Bronchial epithelial cell (primary cell): ENCODE data around the gene IQCN. TPM values are rescaled to one million over a fixed set of nuclear protein-coding genes. Genes with fewer than 3 reads are reported as not detected.

ENCODE experiments used
- DNase-seq: peaks from one replicate; pipeline ENCODE4 v3.0.0-alpha.2; 2010; ENCODE audit warnings: low read depth
- FAIRE-seq: peaks from 2 replicates; lab custom pipeline; 2011; peaks lifted over from hg19 to GRCh38; lab: Jason Lieb, UNC
- H3K27me3 ChIP-seq: 2 replicates; pipeline ENCODE4 v1.5.1; 2011; ENCODE audit warnings: low read length; ENCODE audit not compliant: control insufficient read depth, insufficient read depth
- H3K36me3 ChIP-seq: 2 replicates; pipeline ENCODE4 v1.5.1; 2011; ENCODE audit warnings: low read length; ENCODE audit not compliant: control insufficient read depth, insufficient read depth
- H3K4me3 ChIP-seq: 2 replicates; pipeline ENCODE4 v1.5.1; 2011; ENCODE audit warnings: mild to moderate bottlenecking, low read depth, low read length, control low read depth
- CTCF ChIP-seq: IDR thresholded peaks from 2 replicates; pipeline ENCODE4 v1.5.1; 2011; ENCODE audit warnings: mild to moderate bottlenecking, moderate library complexity, low read length, control low read depth, inconsistent platforms; ENCODE audit not compliant: insufficient read depth, severe bottlenecking
- total RNA-seq: library from RNA; depleted of rRNA; stranded (reverse); fragments of >200 nt; gene quantifications from 2 replicates; pipeline ENCODE4 v1.2.1, GENCODE V29; 2014

Gene IQCN
- total RNA-seq, 1 donor from 2014 or later, result not detected

- no peak for TF ChIP-seq CTCF
- DNase-seq (peak; percentile 47), FAIRE-seq (no peak)
- Histone ChIP-seq H3K4me3 (peak overlapping the region; percentile 45), H3K36me3 (peaks cover 9% of the 10 kb centered on the region), H3K27me3 (no peaks in the 10 kb centered on the region)
Observed at GRCh38 chr19:18282021-18282787, 8.0 kb upstream of the IQCN start.

- H3K27me3 ChIP-seq, result no peaks in the 10 kb centered on the region
- peak within 1 kb of the TSS; percentile 100 for H3K4me3 ChIP-seq
- FAIRE-seq (no peak), DNase-seq (peak; percentile 88)
- H3K36me3 ChIP-seq, result peaks cover 9% of the 10 kb centered on the region
- no peak for TF ChIP-seq CTCF
Observed at GRCh38 chr19:18281082-18282020, 7.1 kb upstream of the IQCN start, which contains the start of gene JUND. TSS of gene JUND (minus strand) at chr19:18281622. CDS start at chr19:18281484, 138 bp downstream.

GRCh38 chr19:18280247-18281081, 6.2 kb upstream of the IQCN start:
- DNase-seq (peak; percentile 44), FAIRE-seq (no peak)
- no peak for TF ChIP-seq CTCF
- Histone ChIP-seq H3K36me3 (peaks cover 9% of the 10 kb centered on the region), H3K27me3 (no peaks in the 10 kb centered on the region), H3K4me3 (peak overlapping the region; percentile 100)

- Histone ChIP-seq H3K4me3 (peak overlapping the region; percentile 100), H3K36me3 (peaks cover 9% of the 10 kb centered on the region), H3K27me3 (no peaks in the 10 kb centered on the region)
- peak; percentile 83 for TF ChIP-seq CTCF
- DNase-seq (peak; percentile 76), FAIRE-seq (no peak)
Observed at GRCh38 chr19:18279516-18280246, 5.4 kb upstream of the IQCN start.

GRCh38 chr19:18279266-18279515, 4.9 kb upstream of the IQCN start:
- no peak for DNase-seq
- no peaks in the 10 kb centered on the region for H3K27me3 ChIP-seq
- H3K36me3 ChIP-seq, result peaks cover 9% of the 10 kb centered on the region
- FAIRE-seq, result no peak
- H3K4me3 ChIP-seq, result peak overlapping the region; percentile 100
- TF ChIP-seq CTCF, result no peak
